ENCODE measurements around the gene PLEKHB2.

DNA sequence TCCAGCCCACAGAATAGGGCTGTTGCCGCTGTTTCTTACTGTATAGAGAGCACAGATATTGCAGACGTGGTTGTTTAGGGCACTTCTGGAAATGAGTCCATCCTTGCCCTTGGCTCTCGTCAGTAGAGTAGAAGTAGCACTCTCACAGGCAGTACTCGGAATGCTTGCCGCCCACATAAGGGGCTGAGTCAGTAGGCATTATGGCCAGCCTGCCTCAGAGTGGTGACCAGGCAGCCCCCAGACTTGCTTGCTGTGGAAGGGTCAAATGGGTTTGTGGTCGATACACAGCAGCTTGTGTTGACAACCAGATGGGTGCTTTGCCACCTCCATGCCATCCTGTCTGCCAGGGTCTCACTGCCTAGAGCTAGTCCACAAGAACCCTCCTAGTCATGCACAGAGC, 38.7 kb downstream of the PLEKHB2 start:
- TF ChIP-seq CTCF (IDR thresholded peaks at IDR 0.05), result no peak
- TF ChIP-seq POLR2A (IDR thresholded peaks at IDR 0.05), result no peak
- no peak for TF ChIP-seq POLR2AphosphoS5 (IDR thresholded peaks at IDR 0.05; ENCODE audit: insufficient read depth in 1 of 2, low read depth in 1 of 2)
